NCI-H774 (cell line): ENCODE measurements around the gene ADAMTS14.

Experiments used
- DNase-seq: peaks from one replicate; lab custom pipeline; 2025; lab: John Stamatoyannopoulos, UW

The ADAMTS14 gene

GRCh38 chr10:70695241-70696030, 23.1 kb downstream of the ADAMTS14 start:
- DNase-seq, result no peak

GRCh38 chr10:70698211-70698610, 25.9 kb downstream of the ADAMTS14 start:
- no peak for DNase-seq

- no peak for DNase-seq
These were observed 26.9 kb downstream of the ADAMTS14 start for GRCh38 chr10:70699063-70699658.

GRCh38 chr10:70699659-70700174, 27.4 kb downstream of the ADAMTS14 start:
- DNase-seq, result no peak

- DNase-seq, result no peak
These were observed 30.0 kb downstream of the ADAMTS14 start for GRCh38 chr10:70702190-70702763.

- DNase-seq, result no peak
These were observed 31.9 kb downstream of the ADAMTS14 start for GRCh38 chr10:70704211-70704610.

- no peak for DNase-seq
These were observed 33.0 kb downstream of the ADAMTS14 start for GRCh38 chr10:70705121-70705861.

- no peak for DNase-seq
These were observed 38.9 kb downstream of the ADAMTS14 start for GRCh38 chr10:70711177-70711576.

- no peak for DNase-seq
These were observed 39.6 kb downstream of the ADAMTS14 start for GRCh38 chr10:70711911-70712310.

- DNase-seq, result no peak
These were observed 41.9 kb downstream of the ADAMTS14 start for GRCh38 chr10:70714245-70714644.

- DNase-seq, result no peak
These were observed 42.6 kb downstream of the ADAMTS14 start for GRCh38 chr10:70714951-70715350.

- DNase-seq, result no peak
These were observed 43.8 kb downstream of the ADAMTS14 start for GRCh38 chr10:70715853-70716795.

GRCh38 chr10:70722820-70723424, 50.6 kb downstream of the ADAMTS14 start:
- DNase-seq, result no peak

GRCh38 chr10:70723771-70724170, 51.5 kb downstream of the ADAMTS14 start:
- DNase-seq, result no peak

GRCh38 chr10:70726909-70727495, 54.7 kb downstream of the ADAMTS14 start:
- DNase-seq, result no peak

- DNase-seq, result no peak
These were observed 56.0 kb downstream of the ADAMTS14 start for GRCh38 chr10:70728328-70728727.

- DNase-seq, result peak; percentile 60
These were observed 57.6 kb downstream of the ADAMTS14 start for GRCh38 chr10:70729763-70730357.

GRCh38 chr10:70730955-70731354, 58.6 kb downstream of the ADAMTS14 start:
- DNase-seq, result no peak

- no peak for DNase-seq
These were observed 60.3 kb downstream of the ADAMTS14 start for GRCh38 chr10:70732569-70732968.

- no peak for DNase-seq
These were observed 60.7 kb downstream of the ADAMTS14 start for GRCh38 chr10:70733051-70733450.
